T-helper 2 cell treated with Interferon-gamma antibody and Interleukin-4, amounts not matched to agents 100 ng/mL and 5 ng/mL, for 36 hours (primary cell): ENCODE results near the gene NR1D1. TPM values are rescaled to one million over a fixed set of nuclear protein-coding genes. Genes with fewer than 3 reads are reported as not detected.
"Not testable (repeated sequence)": the region's sequence is repeated elsewhere in the genome, so short reads cannot be mapped to it uniquely, and the experiment has no call there.

Source experiments
- intact Hi-C: fragments of 100-400 bp; cut with micrococcal nuclease; formaldehyde crosslinking; loops from one replicate; pipeline ENCODE4 v1.15.1; 2023
- total RNA-seq: library from RNA; stranded (reverse); gene quantifications from 2 replicates; pipeline ENCODE4 v1.2.3, GENCODE V29; 2022

The NR1D1 gene
- total RNA-seq = 3.9 and 4.0 TPM in 2 replicates

- intact Hi-C loops = loop anchor here (1.0 kb wide), 1 partner anchor 11 kb away; no protein-coding TSS in a partner anchor
Observed at GRCh38 chr17:40100419-40100668, at the start of gene NR1D1. Gene NR1D1 (minus strand): TSS chr17:40100589. CDS start chr17:40100094, 495 bp downstream.

GRCh38 chr17:40148527-40148926 is 48.1 kb upstream of the NR1D1 start:
- intact Hi-C loops = no loop called here

GRCh38 chr17:40145476-40145875 is 45.1 kb upstream of the NR1D1 start:
- intact Hi-C loops = no loop called here

GRCh38 chr17:40143166-40143565 is 42.8 kb upstream of the NR1D1 start:
- intact Hi-C loops = not testable (repeated sequence)

- intact Hi-C loops = loop anchor here (1.0 kb wide), 4 partner anchors 16 to 43 kb away; partner anchors contain the start of gene RAPGEFL1
Observed at GRCh38 chr17:40139566-40140058, 39.2 kb upstream of the NR1D1 start.

- intact Hi-C loops = no loop called here
Observed at GRCh38 chr17:40135817-40136216, 35.4 kb upstream of the NR1D1 start.

- intact Hi-C loops = no loop called here
Observed at GRCh38 chr17:40134184-40134583, 33.8 kb upstream of the NR1D1 start.

- intact Hi-C loops = no loop called here
Observed at GRCh38 chr17:40130352-40131042, 30.1 kb upstream of the NR1D1 start.

GRCh38 chr17:40129498-40129897 is 29.1 kb upstream of the NR1D1 start:
- intact Hi-C loops = no loop called here

- intact Hi-C loops = no loop called here
Observed at GRCh38 chr17:40124279-40125141, 24.1 kb upstream of the NR1D1 start.

- intact Hi-C loops = loop anchor here (1.0 kb wide), 2 partner anchors 17 to 27 kb away; partner anchors contain the start of gene CASC3
Observed at GRCh38 chr17:40123811-40124114, 23.4 kb upstream of the NR1D1 start.

GRCh38 chr17:40122999-40123810 is 22.8 kb upstream of the NR1D1 start:
- intact Hi-C loops = loop anchor here (1.0 kb wide), 2 partner anchors 17 to 27 kb away; partner anchors contain the start of gene CASC3

GRCh38 chr17:40122136-40122998 is 22.0 kb upstream of the NR1D1 start:
- intact Hi-C loops = no loop called here

GRCh38 chr17:40121181-40122135 is 21.1 kb upstream of the NR1D1 start, which contains the start of gene MSL1:
Gene MSL1 (plus strand): TSS chr17:40121971. CDS start chr17:40122613, 642 bp downstream.
- intact Hi-C loops = loop anchor here (1.0 kb wide), 1 partner anchor 8 kb away; no protein-coding TSS in a partner anchor

- intact Hi-C loops = no loop called here
Observed at GRCh38 chr17:40115101-40115436, 14.7 kb upstream of the NR1D1 start.

GRCh38 chr17:40113907-40114245 is 13.5 kb upstream of the NR1D1 start:
- intact Hi-C loops = loop anchor here (1.0 to 5.0 kb wide), 8 partner anchors 7 to 173 kb away; partner anchors contain the start of genes CASC3, CDC6 and MSL1

- intact Hi-C loops = loop anchor here (1.0 to 5.0 kb wide), 8 partner anchors 8 to 174 kb away; partner anchors contain the start of genes CASC3, CDC6 and MSL1
Observed at GRCh38 chr17:40113110-40113906, 12.9 kb upstream of the NR1D1 start.

GRCh38 chr17:40112718-40113109 is 12.3 kb upstream of the NR1D1 start:
- intact Hi-C loops = loop anchor here (1.0 to 5.0 kb wide), 8 partner anchors 9 to 175 kb away; partner anchors contain the start of genes CASC3, CDC6 and MSL1
